Measurements from ENCODE around the gene CRB2.

Gene CRB2

DNA sequence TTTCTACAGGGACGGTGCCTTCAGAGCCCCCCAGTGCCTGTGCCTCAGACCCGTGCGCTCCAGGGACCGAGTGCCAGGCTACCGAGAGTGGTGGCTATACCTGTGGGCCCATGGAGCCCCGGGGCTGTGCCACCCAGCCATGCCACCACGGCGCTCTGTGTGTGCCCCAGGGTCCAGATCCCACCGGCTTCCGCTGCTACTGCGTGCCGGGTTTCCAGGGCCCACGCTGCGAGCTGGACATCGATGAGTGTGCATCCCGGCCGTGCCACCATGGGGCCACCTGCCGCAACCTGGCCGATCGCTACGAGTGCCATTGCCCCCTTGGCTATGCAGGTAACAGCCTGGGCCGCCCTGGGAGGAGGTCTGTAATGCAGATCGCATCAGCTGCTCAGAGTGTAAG, 6.9 kb downstream of the CRB2 start:
- DNase-seq (ENCODE audit: low read depth), result no peak
- TF ChIP-seq, protein P1, sequence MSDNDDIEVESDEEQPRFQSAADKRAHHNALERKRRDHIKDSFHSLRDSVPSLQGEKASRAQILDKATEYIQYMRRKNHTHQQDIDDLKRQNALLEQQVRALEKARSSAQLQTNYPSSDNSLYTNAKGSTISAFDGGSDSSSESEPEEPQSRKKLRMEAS (IDR thresholded peaks at IDR 0.05; ENCODE audit: low read depth, low read length), result no peak
- TF ChIP-seq MYC (IDR thresholded peaks at IDR 0.05; ENCODE audit: low read depth, low read length), result no peak
- TF ChIP-seq POLR2A (IDR thresholded peaks at IDR 0.05; ENCODE audit: extremely low read depth, insufficient read length), result no peak
- TF ChIP-seq, protein P2, sequence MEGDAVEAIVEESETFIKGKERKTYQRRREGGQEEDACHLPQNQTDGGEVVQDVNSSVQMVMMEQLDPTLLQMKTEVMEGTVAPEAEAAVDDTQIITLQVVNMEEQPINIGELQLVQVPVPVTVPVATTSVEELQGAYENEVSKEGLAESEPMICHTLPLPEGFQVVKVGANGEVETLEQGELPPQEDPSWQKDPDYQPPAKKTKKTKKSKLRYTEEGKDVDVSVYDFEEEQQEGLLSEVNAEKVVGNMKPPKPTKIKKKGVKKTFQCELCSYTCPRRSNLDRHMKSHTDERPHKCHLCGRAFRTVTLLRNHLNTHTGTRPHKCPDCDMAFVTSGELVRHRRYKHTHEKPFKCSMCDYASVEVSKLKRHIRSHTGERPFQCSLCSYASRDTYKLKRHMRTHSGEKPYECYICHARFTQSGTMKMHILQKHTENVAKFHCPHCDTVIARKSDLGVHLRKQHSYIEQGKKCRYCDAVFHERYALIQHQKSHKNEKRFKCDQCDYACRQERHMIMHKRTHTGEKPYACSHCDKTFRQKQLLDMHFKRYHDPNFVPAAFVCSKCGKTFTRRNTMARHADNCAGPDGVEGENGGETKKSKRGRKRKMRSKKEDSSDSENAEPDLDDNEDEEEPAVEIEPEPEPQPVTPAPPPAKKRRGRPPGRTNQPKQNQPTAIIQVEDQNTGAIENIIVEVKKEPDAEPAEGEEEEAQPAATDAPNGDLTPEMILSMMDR (IDR thresholded peaks at IDR 0.05; ENCODE audit: low read depth, low read length), result no peak
- H3K4me3 ChIP-seq (ENCODE audit: low read depth, low read length), result no peak overlapping the region

DNA sequence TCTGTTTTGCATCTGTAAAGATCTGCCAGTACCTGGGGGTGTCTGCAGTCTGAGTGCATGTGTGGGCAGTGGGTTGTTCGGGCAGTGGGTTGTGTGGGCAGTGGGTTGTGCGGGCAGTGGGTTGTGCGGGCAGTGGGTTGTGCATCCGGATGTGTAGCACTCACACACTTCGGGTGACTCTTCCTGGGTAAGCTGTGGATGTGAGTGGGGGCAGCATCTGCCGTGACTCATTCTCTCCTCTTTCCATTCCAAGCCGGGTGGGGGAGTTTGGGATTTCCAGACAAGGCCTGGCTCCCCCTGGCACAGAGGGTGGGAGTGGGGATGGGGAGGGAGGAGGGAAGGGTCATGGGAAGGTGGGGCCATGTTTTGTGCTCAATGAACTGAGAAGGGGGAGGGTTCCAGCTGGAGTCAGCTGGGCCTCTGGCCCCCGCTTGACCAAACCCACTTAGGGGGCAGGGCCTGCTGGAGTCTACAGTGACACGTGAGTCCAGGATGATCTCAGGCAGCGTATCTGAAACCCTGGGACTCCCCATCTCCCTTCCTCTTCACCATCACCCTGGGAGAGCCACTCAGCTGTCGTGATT, 8.3 kb downstream of the CRB2 start:
- no peak overlapping the region for H3K4me3 ChIP-seq (ENCODE audit: low read depth, low read length)
- TF ChIP-seq POLR2A (IDR thresholded peaks at IDR 0.05; ENCODE audit: extremely low read depth, insufficient read length) (no peak), MYC (IDR thresholded peaks at IDR 0.05; ENCODE audit: low read depth, low read length) (no peak)
- TF ChIP-seq, protein P1 (IDR thresholded peaks at IDR 0.05; ENCODE audit: low read depth, low read length), result no peak
- TF ChIP-seq, protein P2 (IDR thresholded peaks at IDR 0.05; ENCODE audit: low read depth, low read length), result no peak
- DNase-seq (ENCODE audit: low read depth), result no peak

DNA sequence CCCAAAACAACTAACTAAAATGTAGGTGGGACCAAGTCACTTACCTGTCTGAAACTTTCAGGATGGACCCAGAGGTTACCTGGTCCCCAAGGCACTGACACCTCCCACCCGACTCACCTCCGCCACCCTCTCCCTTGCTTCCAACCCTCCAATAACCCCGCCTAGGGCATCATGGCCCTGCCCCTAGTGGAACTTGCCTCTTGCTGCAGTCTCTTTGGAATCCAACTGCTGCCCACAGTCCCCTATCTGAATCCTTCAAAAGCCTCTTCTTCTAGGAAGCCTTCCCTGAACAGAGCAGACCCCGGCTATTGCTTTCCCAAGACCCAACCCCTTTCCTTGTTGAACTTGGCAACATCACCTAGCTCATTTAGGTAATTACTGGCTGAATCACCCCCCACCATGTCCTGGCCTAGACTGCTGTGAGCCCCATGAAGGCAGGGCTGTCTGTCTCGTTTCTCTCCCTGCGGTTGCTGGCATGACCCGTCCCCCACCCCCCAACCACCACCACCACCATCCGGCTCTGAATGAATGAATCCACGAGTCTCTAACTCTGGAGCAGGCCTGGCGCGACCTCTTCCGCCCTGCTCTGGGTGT, 9.4 kb downstream of the CRB2 start:
- TF ChIP-seq, protein P2 (IDR thresholded peaks at IDR 0.05; ENCODE audit: low read depth, low read length), result peak; percentile 27
- no peak for TF ChIP-seq MYC (IDR thresholded peaks at IDR 0.05; ENCODE audit: low read depth, low read length)
- no peak for DNase-seq (ENCODE audit: low read depth)
- no peak overlapping the region for H3K4me3 ChIP-seq (ENCODE audit: low read depth, low read length)

- TF ChIP-seq MYC (IDR thresholded peaks at IDR 0.05; ENCODE audit: low read depth, low read length) (no peak), POLR2A (IDR thresholded peaks at IDR 0.05; ENCODE audit: extremely low read depth, insufficient read length) (no peak)
- TF ChIP-seq, protein P2 (IDR thresholded peaks at IDR 0.05; ENCODE audit: low read depth, low read length), result no peak
- TF ChIP-seq, protein P1 (IDR thresholded peaks at IDR 0.05; ENCODE audit: low read depth, low read length), result no peak
- H3K4me3 ChIP-seq (ENCODE audit: low read depth, low read length), result no peak overlapping the region
- DNase-seq (ENCODE audit: low read depth), result no peak
Measured at GRCh38 chr9:123365881-123366528, 10.0 kb downstream of the CRB2 start.

GRCh38 chr9:123368023-123368422, 12.0 kb downstream of the CRB2 start:
- no peak overlapping the region for H3K4me3 ChIP-seq (ENCODE audit: low read depth, low read length)
- TF ChIP-seq MYC (IDR thresholded peaks at IDR 0.05; ENCODE audit: low read depth, low read length) (no peak), POLR2A (IDR thresholded peaks at IDR 0.05; ENCODE audit: extremely low read depth, insufficient read length) (no peak)
- TF ChIP-seq, protein P2 (IDR thresholded peaks at IDR 0.05; ENCODE audit: low read depth, low read length), result no peak
- TF ChIP-seq, protein P1 (IDR thresholded peaks at IDR 0.05; ENCODE audit: low read depth, low read length), result no peak
- no peak for DNase-seq (ENCODE audit: low read depth)
